ENCODE data around the gene HOTAIR. TPM values are rescaled to one million over a fixed set of nuclear protein-coding genes. Genes with fewer than 3 reads are reported as not detected.

Gene HOTAIR
- total and polyA plus RNA-seq, 4 donors: 0.59 TPM; not detected in 3

DNA sequence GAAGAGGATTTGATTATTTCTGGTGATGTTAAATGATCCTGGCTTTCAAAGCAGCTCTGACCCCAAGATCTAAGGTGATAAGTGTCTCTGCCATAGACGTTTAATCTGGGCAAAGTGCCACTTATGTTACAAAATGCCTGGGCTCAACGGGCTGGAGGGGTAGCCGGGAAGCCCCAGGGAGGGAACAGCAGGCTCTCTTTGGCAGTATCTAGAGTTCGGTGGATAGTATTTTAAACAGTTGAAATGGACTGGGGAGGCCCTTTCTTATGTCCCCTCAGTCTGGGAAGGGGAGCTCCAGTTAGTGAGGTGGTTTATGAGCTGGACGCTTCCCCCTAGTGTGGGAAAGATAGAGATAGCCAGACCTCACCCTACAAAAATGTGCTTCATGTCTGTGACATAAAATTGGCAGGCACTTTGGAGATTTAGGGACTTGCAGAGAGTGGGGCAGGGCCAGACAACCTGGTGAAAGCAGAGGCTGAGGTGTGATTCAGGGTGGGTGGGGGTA, 7.3 kb downstream of the HOTAIR start:
- Histone ChIP-seq H3K4me1 (ENCODE audit: control insufficient read depth, insufficient read depth, low read length) (peaks cover 16% of the 10 kb centered on the region), H3K4me3 (ENCODE audit: low read depth, low read length) (no peak overlapping the region), H3K27me3 (ENCODE audit: control insufficient read depth, insufficient read depth, low read length) (peaks cover 100% of the 10 kb centered on the region), H3K9me3 (ENCODE audit: control insufficient read depth, insufficient read depth, low read length) (no peaks in the 10 kb centered on the region), H3K27ac (ENCODE audit: low read depth, low read length) (peak overlapping the region; percentile 57), H3K36me3 (ENCODE audit: control insufficient read depth, insufficient read depth, low read length) (no peaks in the 10 kb centered on the region)
- no peak for DNase-seq (ENCODE audit: low read depth in 4 of 6, low spot score in 6 of 6)
- WGBS (ENCODE audit: insufficient coverage): 19% methylated on average over 4 of the region's 5 CpGs

DNA sequence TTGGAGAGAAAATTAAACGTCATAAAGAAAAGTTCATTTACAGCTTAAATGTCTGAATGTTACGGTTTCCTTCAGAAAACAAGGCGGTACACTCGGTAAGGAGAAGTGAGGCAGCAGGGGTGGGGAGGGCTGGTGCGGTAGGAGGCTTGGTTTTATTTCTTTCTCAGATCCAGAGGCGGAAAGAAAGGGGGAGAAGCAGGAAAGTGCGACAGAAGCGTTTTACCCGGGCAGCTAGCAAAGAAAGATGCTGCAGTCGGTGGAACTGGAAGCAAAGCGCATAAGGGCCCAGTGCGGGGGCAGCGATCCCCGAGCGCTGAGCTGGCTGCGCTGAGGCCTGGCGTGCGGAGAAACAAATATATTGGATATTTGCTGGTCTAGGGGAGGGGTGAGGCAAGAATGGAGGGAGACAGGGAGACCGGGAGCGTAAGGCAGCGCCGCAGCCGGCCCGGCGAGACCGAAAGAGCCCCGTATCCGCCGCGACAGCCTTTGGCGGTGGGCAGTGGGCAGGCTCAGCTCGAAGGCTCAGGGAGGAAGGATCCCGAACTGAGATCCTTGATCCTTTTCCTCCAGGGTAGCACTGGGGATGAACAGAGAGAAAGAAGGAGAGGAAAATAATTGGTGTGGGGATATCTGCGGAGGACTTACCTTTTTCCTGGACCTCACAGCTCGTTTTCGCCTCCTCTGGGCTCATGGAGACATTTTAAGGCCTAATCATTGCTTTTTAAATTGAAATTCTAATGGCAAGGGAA, 8.2 kb downstream of the HOTAIR start:
- Histone ChIP-seq H3K4me3 (ENCODE audit: low read depth, low read length) (peak overlapping the region; percentile 32), H3K9me3 (ENCODE audit: control insufficient read depth, insufficient read depth, low read length) (no peaks in the 10 kb centered on the region), H3K36me3 (ENCODE audit: control insufficient read depth, insufficient read depth, low read length) (no peaks in the 10 kb centered on the region), H3K27me3 (ENCODE audit: control insufficient read depth, insufficient read depth, low read length) (peaks cover 100% of the 10 kb centered on the region), H3K27ac (ENCODE audit: low read depth, low read length) (peak overlapping the region; percentile 57), H3K4me1 (ENCODE audit: control insufficient read depth, insufficient read depth, low read length) (peaks cover 18% of the 10 kb centered on the region)
- DNase-seq (ENCODE audit: low read depth in 4 of 6, low spot score in 6 of 6): peak in 1 of 6 donors; percentile 23
- 8% methylated on average over 33 of the region's 36 CpGs for WGBS (ENCODE audit: insufficient coverage)

DNA sequence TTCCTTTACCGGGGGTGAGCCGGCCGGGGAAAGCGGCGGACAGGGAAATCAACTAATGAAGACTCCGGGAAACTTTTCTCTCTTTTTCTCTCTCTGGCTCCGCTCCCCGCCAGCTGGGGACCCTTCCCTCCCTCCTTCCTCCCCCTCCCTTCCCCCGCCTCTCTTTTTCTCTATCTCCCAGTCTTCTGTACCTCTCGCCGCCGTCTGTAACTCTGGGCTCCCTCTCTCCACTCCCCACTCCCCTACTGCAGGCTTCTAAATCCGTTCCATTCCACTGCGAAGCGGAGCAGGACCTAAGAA, 8.7 kb downstream of the HOTAIR start:
- H3K4me3 ChIP-seq (ENCODE audit: low read depth, low read length): peak overlapping the region; percentile 32
- peak overlapping the region; percentile 57 for H3K27ac ChIP-seq (ENCODE audit: low read depth, low read length)
- peaks cover 100% of the 10 kb centered on the region for H3K27me3 ChIP-seq (ENCODE audit: control insufficient read depth, insufficient read depth, low read length)
- no peak for DNase-seq (ENCODE audit: low read depth in 4 of 6, low spot score in 6 of 6)
- no peaks in the 10 kb centered on the region for H3K9me3 ChIP-seq (ENCODE audit: control insufficient read depth, insufficient read depth, low read length)
- no peaks in the 10 kb centered on the region for H3K36me3 ChIP-seq (ENCODE audit: control insufficient read depth, insufficient read depth, low read length)
- WGBS (ENCODE audit: insufficient coverage): 1% methylated on average over 9 of the region's 15 CpGs
- peaks cover 24% of the 10 kb centered on the region for H3K4me1 ChIP-seq (ENCODE audit: control insufficient read depth, insufficient read depth, low read length)

DNA sequence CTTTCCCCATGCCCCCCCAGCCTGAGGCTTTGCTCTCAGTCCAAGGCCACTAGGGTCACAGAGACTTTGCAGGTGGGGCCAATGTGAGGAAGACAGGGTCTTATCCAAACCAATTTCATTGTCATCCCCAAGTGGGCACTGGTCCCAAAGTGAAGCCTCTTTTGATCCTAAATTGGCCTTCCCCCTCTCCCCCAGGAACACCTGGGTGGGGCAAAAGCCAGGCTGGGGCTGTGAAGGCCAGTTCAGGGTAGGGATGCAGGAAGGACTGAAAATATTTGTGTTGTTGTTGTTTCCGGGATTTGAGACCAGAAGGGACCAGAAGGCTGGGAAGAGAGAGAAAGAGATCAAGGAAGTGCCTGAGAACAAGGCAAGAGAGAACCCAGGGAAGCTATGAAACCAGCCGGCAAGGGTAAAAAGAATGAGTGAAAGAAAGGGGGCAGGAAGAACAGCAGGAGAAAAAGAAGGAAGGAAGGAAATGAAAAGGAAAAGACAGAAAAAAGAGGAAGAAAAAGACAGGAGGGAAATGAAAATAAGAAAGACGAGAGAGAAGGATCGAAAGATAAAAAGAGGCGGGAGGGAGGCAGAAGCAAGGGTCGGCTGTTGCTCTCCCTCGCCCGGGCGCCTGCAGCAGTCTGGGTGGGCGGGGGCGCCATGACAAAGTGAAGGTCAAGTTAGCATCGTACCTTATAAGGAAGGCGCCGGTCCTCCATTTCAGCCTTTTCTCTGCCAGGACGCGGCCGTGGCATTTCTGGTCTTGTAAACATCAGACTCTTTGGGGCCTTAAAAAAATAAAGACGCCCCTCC, 9.3 kb downstream of the HOTAIR start:
- WGBS (ENCODE audit: insufficient coverage): 2% methylated on average over 18 of the region's 18 CpGs
- Histone ChIP-seq H3K9me3 (ENCODE audit: control insufficient read depth, insufficient read depth, low read length) (no peaks in the 10 kb centered on the region), H3K4me1 (ENCODE audit: control insufficient read depth, insufficient read depth, low read length) (peaks cover 29% of the 10 kb centered on the region), H3K27me3 (ENCODE audit: control insufficient read depth, insufficient read depth, low read length) (peaks cover 100% of the 10 kb centered on the region), H3K36me3 (ENCODE audit: control insufficient read depth, insufficient read depth, low read length) (no peaks in the 10 kb centered on the region), H3K4me3 (ENCODE audit: low read depth, low read length) (peak overlapping the region; percentile 32), H3K27ac (ENCODE audit: low read depth, low read length) (peak overlapping the region; percentile 29)
- DNase-seq (ENCODE audit: low read depth in 4 of 6, low spot score in 6 of 6): no peak

DNA sequence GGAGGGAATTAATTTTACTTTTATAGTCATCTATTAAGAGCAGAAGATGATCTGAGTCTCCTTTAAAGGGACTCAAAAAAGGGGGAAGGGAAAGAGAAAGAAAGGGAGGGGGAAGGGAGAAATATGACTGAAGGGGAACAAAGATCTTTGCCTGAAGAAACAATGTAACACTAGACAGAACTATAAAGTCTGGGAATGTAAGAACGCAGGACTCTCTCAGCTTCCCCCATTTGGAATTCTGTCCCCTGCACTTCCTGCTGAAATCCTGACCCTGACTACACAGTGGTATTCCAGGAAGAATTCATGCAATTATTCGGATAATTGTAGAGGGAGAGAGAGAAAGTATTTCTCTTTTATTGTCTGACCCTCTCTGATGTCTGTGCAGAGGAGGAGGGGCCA, 10.4 kb downstream of the HOTAIR start:
- Histone ChIP-seq H3K36me3 (ENCODE audit: control insufficient read depth, insufficient read depth, low read length) (no peaks in the 10 kb centered on the region), H3K4me1 (ENCODE audit: control insufficient read depth, insufficient read depth, low read length) (peaks cover 30% of the 10 kb centered on the region), H3K27me3 (ENCODE audit: control insufficient read depth, insufficient read depth, low read length) (peaks cover 100% of the 10 kb centered on the region), H3K4me3 (ENCODE audit: low read depth, low read length) (peak overlapping the region; percentile 32), H3K27ac (ENCODE audit: low read depth, low read length) (no peak overlapping the region), H3K9me3 (ENCODE audit: control insufficient read depth, insufficient read depth, low read length) (no peaks in the 10 kb centered on the region)
- no peak for DNase-seq (ENCODE audit: low read depth in 4 of 6, low spot score in 6 of 6)
- no CpG with 5 or more reads among the region's 2 CpGs for WGBS (ENCODE audit: insufficient coverage)

DNA sequence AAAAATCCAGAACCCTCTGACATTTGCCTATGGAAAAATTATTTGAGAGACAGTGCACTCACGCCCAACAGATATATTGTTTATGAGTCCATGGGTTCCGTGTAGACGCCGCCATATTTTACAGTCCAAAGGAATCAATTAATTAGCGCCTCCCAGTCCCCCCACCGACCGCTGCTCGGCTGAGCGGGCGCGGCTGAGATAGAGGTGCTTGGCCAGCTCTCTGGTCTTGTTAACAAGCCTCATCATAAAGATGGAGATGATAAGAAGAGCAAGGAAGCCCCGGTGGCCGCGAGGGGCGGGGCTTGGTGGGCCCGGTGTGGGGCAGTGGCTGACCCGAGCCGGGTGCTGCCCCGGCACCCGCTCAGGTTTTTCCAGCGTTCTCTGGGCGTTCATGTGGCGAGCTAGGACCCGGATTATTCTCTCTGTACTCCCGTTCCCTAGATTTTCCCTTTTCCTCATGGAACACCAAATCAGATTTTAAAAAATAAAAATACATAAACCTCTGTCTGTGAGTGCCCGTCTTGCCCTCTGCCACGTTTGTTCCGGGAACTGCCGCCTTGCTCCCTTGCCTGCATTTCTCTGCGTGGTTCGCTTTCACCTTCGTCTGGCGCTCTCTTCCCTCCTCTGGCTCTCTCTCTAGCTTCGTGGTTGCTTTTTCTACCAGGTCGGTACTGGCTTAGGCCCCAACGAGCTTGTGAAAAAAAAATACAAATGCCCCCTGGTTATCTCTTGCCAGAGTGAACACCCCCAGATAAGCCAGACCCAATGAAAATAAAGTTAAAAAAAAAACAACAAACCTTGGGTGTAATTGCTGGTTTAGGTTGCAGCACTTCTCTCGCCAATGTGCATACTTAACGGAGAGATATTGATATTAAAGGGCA, 11.1 kb downstream of the HOTAIR start:
- Histone ChIP-seq H3K27ac (ENCODE audit: low read depth, low read length) (no peak overlapping the region), H3K9me3 (ENCODE audit: control insufficient read depth, insufficient read depth, low read length) (no peaks in the 10 kb centered on the region), H3K4me1 (ENCODE audit: control insufficient read depth, insufficient read depth, low read length) (peaks cover 30% of the 10 kb centered on the region), H3K36me3 (ENCODE audit: control insufficient read depth, insufficient read depth, low read length) (no peaks in the 10 kb centered on the region), H3K27me3 (ENCODE audit: control insufficient read depth, insufficient read depth, low read length) (peaks cover 100% of the 10 kb centered on the region), H3K4me3 (ENCODE audit: low read depth, low read length) (peak overlapping the region; percentile 16)
- WGBS (ENCODE audit: insufficient coverage): 8% methylated on average over 31 of the region's 38 CpGs
- DNase-seq (ENCODE audit: low read depth in 4 of 6, low spot score in 6 of 6): no peak

DNA sequence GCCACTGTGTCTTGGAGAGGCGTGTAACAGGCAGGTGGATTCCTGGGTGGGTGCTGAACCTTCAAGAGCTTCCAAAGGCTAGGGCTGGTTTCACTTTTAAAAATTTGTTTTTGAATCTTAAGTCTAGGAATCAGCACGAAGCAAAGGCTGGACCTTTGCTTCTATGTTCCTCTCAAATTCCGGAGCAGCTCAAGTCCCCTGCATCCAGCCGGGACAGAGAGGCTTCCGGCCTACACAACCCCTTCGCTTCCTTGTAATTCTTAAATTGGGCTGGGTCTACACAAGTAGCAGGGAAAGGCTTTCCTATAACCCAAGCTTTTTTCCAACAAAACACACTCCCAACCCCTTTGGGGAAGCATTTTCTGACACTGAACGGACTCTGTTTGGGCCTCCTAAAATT, 11.7 kb downstream of the HOTAIR start:
- Histone ChIP-seq H3K4me1 (ENCODE audit: control insufficient read depth, insufficient read depth, low read length) (peaks cover 30% of the 10 kb centered on the region), H3K9me3 (ENCODE audit: control insufficient read depth, insufficient read depth, low read length) (no peaks in the 10 kb centered on the region), H3K27me3 (ENCODE audit: control insufficient read depth, insufficient read depth, low read length) (peaks cover 100% of the 10 kb centered on the region), H3K4me3 (ENCODE audit: low read depth, low read length) (peak overlapping the region; percentile 16), H3K36me3 (ENCODE audit: control insufficient read depth, insufficient read depth, low read length) (no peaks in the 10 kb centered on the region), H3K27ac (ENCODE audit: low read depth, low read length) (no peak overlapping the region)
- DNase-seq (ENCODE audit: low read depth in 4 of 6, low spot score in 6 of 6): no peak
- WGBS (ENCODE audit: insufficient coverage): 39% methylated on average over 7 of the region's 7 CpGs

DNA sequence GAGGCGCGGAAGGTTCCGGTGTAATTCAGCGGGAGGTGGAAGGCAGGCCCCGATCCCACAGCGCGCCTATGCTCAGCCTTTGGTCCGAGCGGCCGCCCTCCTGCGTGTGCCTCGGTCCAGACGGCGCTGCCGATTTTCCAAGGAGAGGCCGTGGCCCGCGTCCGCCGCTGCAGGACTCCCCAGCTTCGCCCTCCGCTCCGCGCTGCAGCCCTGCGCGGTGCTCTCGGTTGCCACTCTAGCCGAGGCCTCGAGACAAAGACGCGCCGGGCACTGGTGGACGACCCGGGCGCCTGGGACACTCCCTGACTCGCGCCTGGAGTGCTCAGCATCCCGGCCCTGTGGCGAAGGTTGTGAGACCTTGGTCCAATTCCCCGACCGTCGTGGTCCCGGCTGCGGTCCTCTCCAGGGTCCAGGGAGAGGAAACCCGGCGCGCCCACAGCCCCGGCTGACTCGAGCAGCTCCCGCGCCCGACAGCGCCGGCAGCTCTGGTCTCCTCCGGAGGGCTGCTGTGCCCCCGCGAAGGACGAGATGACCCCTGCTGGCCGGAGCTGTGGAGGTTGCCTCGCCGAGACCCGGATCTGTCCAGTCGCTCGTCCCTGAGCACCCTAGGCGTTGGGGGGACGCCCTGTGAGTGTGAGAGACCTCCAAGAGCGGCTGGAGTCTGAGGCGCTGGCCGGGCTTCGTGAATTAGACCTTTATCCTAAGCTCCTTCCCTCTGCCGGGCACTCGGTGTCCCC, 13.6 kb downstream of the HOTAIR start:
- 1% methylated on average over 72 of the region's 72 CpGs for WGBS (ENCODE audit: insufficient coverage)

More for the DNA sequence above, 13.6 kb downstream of the HOTAIR start:
- DNase-seq (ENCODE audit: low read depth in 4 of 6, low spot score in 6 of 6): no peak
- H3K4me3 ChIP-seq (ENCODE audit: low read depth, low read length): no peak overlapping the region
- no peaks in the 10 kb centered on the region for H3K9me3 ChIP-seq (ENCODE audit: control insufficient read depth, insufficient read depth, low read length)
- H3K4me1 ChIP-seq (ENCODE audit: control insufficient read depth, insufficient read depth, low read length): peaks cover 23% of the 10 kb centered on the region
- H3K36me3 ChIP-seq (ENCODE audit: control insufficient read depth, insufficient read depth, low read length): no peaks in the 10 kb centered on the region
- no peak overlapping the region for H3K27ac ChIP-seq (ENCODE audit: low read depth, low read length)
- peaks cover 100% of the 10 kb centered on the region for H3K27me3 ChIP-seq (ENCODE audit: control insufficient read depth, insufficient read depth, low read length)

Data from spinal cord (tissue), 10 donors.